Lung microvascular endothelial cell (primary cell): Measurements from ENCODE around the gene ARFRP1. TPM values are rescaled to one million over a fixed set of nuclear protein-coding genes. Genes with fewer than 3 reads are reported as not detected.
"Not testable (repeated sequence)": the region's sequence is repeated elsewhere in the genome, so short reads cannot be mapped to it uniquely, and the experiment has no call there.

Source experiments
- DNase-seq, 2 donors: peaks; one replicate each; pipeline versions ENCODE4 v3.0.0 to v3.0.0-alpha.2; 2010; ENCODE audit warnings: low read depth in 2 of 2
- total RNA-seq: library from RNA; depleted of rRNA; stranded (reverse); fragments of >200 nt; gene quantifications from 2 replicates; pipeline ENCODE4 v1.2.1, GENCODE V29; 2014

The ARFRP1 gene
- total RNA-seq, 1 donor from 2014 or later: 31.2 TPM

- no peak for DNase-seq
Observed at GRCh38 chr20:63678071-63678470, 29.7 kb downstream of the ARFRP1 start.

- no peak for DNase-seq
Observed at GRCh38 chr20:63675681-63676368, 32.0 kb downstream of the ARFRP1 start.

GRCh38 chr20:63673951-63674350 lies 33.8 kb downstream of the ARFRP1 start:
- no peak for DNase-seq

- no peak for DNase-seq
Observed at GRCh38 chr20:63672666-63673065, 35.1 kb downstream of the ARFRP1 start.

GRCh38 chr20:63671695-63672094 lies 36.1 kb downstream of the ARFRP1 start:
- not testable (repeated sequence) for DNase-seq

GRCh38 chr20:63668351-63668750 lies 39.4 kb downstream of the ARFRP1 start:
- DNase-seq: no peak

- DNase-seq: no peak
Observed at GRCh38 chr20:63667858-63668257, 39.9 kb downstream of the ARFRP1 start.

- DNase-seq: no peak
Observed at GRCh38 chr20:63665708-63666107, 42.1 kb downstream of the ARFRP1 start.

GRCh38 chr20:63664861-63665594 lies 42.7 kb downstream of the ARFRP1 start:
- DNase-seq: peak in 1 of 2 donors; percentile 39

GRCh38 chr20:63664143-63664851 lies 43.5 kb downstream of the ARFRP1 start:
- DNase-seq: no peak

GRCh38 chr20:63663332-63664066 lies 44.3 kb downstream of the ARFRP1 start:
- DNase-seq: no peak

- no peak for DNase-seq
Observed at GRCh38 chr20:63662813-63663189, 45.0 kb downstream of the ARFRP1 start.

- no peak for DNase-seq
Observed at GRCh38 chr20:63661959-63662812, 45.6 kb downstream of the ARFRP1 start.

- DNase-seq: no peak
Observed at GRCh38 chr20:63661108-63661507, 46.7 kb downstream of the ARFRP1 start.

- no peak for DNase-seq
Observed at GRCh38 chr20:63660622-63661021, 47.2 kb downstream of the ARFRP1 start.

GRCh38 chr20:63660174-63660573 lies 47.6 kb downstream of the ARFRP1 start:
- not testable (repeated sequence) for DNase-seq

- DNase-seq: no peak
Observed at GRCh38 chr20:63659370-63659769, 48.4 kb downstream of the ARFRP1 start.

- DNase-seq: peak in 1 of 2 donors; percentile 66
Observed at GRCh38 chr20:63658749-63659187, 49.0 kb downstream of the ARFRP1 start.

GRCh38 chr20:63657937-63658748 lies 49.6 kb downstream of the ARFRP1 start, which contains the start of gene RTEL1:
Gene RTEL1, plus strand, starts transcription at chr20:63658312. Its CDS starts 1,091 bp downstream, at chr20:63659403.
- DNase-seq: peak; percentile 95
